ENCODE results near the gene PRXL2C.

Gene PRXL2C

GRCh38 chr9:96626912-96627311, 28.2 kb downstream of the PRXL2C start:
- no peak for TF ChIP-seq BACH2 (CRISPR knock-in tag; IDR thresholded peaks at IDR 0.05; ENCODE audit: borderline replicate concordance)
- TF ChIP-seq TCF4 (CRISPR knock-in tag; IDR thresholded peaks at IDR 0.05; ENCODE audit: borderline replicate concordance) = no peak
- TF ChIP-seq ZFP3 (CRISPR knock-in tag; IDR thresholded peaks at IDR 0.05) = no peak
- TF ChIP-seq ESRRG (CRISPR knock-in tag; IDR thresholded peaks at IDR 0.05) = no peak
- no peak for TF ChIP-seq CSDC2 (CRISPR knock-in tag; IDR thresholded peaks at IDR 0.05)
- no peak for TF ChIP-seq CREB5 (CRISPR knock-in tag; IDR thresholded peaks at IDR 0.05; ENCODE audit: low read depth)
- no peak for TF ChIP-seq CSRNP3 (CRISPR knock-in tag; IDR thresholded peaks at IDR 0.05)
- no peak for TF ChIP-seq SNAI2 (CRISPR knock-in tag; IDR thresholded peaks at IDR 0.05)
- TF ChIP-seq ZNF70 (CRISPR knock-in tag; IDR thresholded peaks at IDR 0.05) = no peak
- no peak for TF ChIP-seq RARB (CRISPR knock-in tag; IDR thresholded peaks at IDR 0.05)
- no peak for TF ChIP-seq ZNF8 (CRISPR knock-in tag; IDR thresholded peaks at IDR 0.05)
- TF ChIP-seq TSHZ2 (CRISPR knock-in tag; IDR thresholded peaks at IDR 0.05) = no peak
- no peak for TF ChIP-seq ISL1 (CRISPR knock-in tag; IDR thresholded peaks at IDR 0.05)
- TF ChIP-seq ARNTL (CRISPR knock-in tag; IDR thresholded peaks at IDR 0.05; ENCODE audit: borderline replicate concordance, low read depth) = no peak
- TF ChIP-seq ZC3H10 (CRISPR knock-in tag; IDR thresholded peaks at IDR 0.05) = no peak
- no peak for TF ChIP-seq POU6F1 (CRISPR knock-in tag; IDR thresholded peaks at IDR 0.05; ENCODE audit: borderline replicate concordance, low read depth)
- TF ChIP-seq ZNF565 (CRISPR knock-in tag; conservative IDR thresholded peaks at IDR 0.05; ENCODE audit: low read depth) = no peak
- TF ChIP-seq TOX (CRISPR knock-in tag; IDR thresholded peaks at IDR 0.05; ENCODE audit: borderline replicate concordance) = no peak
- TF ChIP-seq ZFP30 (CRISPR knock-in tag; IDR thresholded peaks at IDR 0.05) = no peak
- no peak; the same call in 2 of the 3 replicates for ATAC-seq

- ATAC-seq = no peak
- TF ChIP-seq SNAI2 (CRISPR knock-in tag; IDR thresholded peaks at IDR 0.05) (no peak), RARB (CRISPR knock-in tag; IDR thresholded peaks at IDR 0.05) (no peak), ZFP3 (CRISPR knock-in tag; IDR thresholded peaks at IDR 0.05) (no peak), PATZ1 (CRISPR knock-in tag; IDR thresholded peaks at IDR 0.05; ENCODE audit: borderline replicate concordance) (no peak), PPARA (CRISPR knock-in tag; IDR thresholded peaks at IDR 0.05; ENCODE audit: borderline replicate concordance) (no peak), BACH2 (CRISPR knock-in tag; IDR thresholded peaks at IDR 0.05; ENCODE audit: borderline replicate concordance) (no peak), CSRNP3 (CRISPR knock-in tag; IDR thresholded peaks at IDR 0.05) (no peak), TOX (CRISPR knock-in tag; IDR thresholded peaks at IDR 0.05; ENCODE audit: borderline replicate concordance) (no peak), ZNF565 (CRISPR knock-in tag; conservative IDR thresholded peaks at IDR 0.05; ENCODE audit: low read depth) (no peak), ARNTL (CRISPR knock-in tag; IDR thresholded peaks at IDR 0.05; ENCODE audit: borderline replicate concordance, low read depth) (no peak), ZFP30 (CRISPR knock-in tag; IDR thresholded peaks at IDR 0.05) (no peak), ZC3H10 (CRISPR knock-in tag; IDR thresholded peaks at IDR 0.05) (no peak), ISL1 (CRISPR knock-in tag; IDR thresholded peaks at IDR 0.05) (no peak), CREB5 (CRISPR knock-in tag; IDR thresholded peaks at IDR 0.05; ENCODE audit: low read depth) (no peak)
Observed at GRCh38 chr9:96621618-96622017, 33.5 kb downstream of the PRXL2C start.
